HG03469 (cell line): ENCODE results near the gene PRSS57.
"Not testable (repeated sequence)": the region's sequence is repeated elsewhere in the genome, so short reads cannot be mapped to it uniquely, and the experiment has no call there.

Source experiments
- ATAC-seq: cut with Tn5 transposase; IDR thresholded peaks from one replicate; pipeline ENCODE4 v1.9.1; 2021; ENCODE audit warnings: mild to moderate bottlenecking, moderate library complexity, moderate number of reproducible peaks; ENCODE audit not compliant: unreplicated experiment

Gene PRSS57

GRCh38 chr19:676007-676338, 19.3 kb downstream of the PRSS57 start:
- ATAC-seq, result no peak

GRCh38 chr19:674282-675151, 20.7 kb downstream of the PRSS57 start:
- ATAC-seq, result no peak

GRCh38 chr19:670609-671075, 24.6 kb downstream of the PRSS57 start:
- no peak for ATAC-seq

- not testable (repeated sequence) for ATAC-seq
These were observed 26.4 kb downstream of the PRSS57 start for GRCh38 chr19:668675-669434.

- ATAC-seq, result not testable (repeated sequence)
These were observed 28.2 kb downstream of the PRSS57 start for GRCh38 chr19:666985-667573.

GRCh38 chr19:664913-665443, 30.3 kb downstream of the PRSS57 start:
- no peak for ATAC-seq

- no peak for ATAC-seq
These were observed 31.6 kb downstream of the PRSS57 start for GRCh38 chr19:663682-664117.

- ATAC-seq, result no peak
These were observed 32.1 kb downstream of the PRSS57 start, which contains the start of gene RNF126 for GRCh38 chr19:662962-663681. RNF126 (minus strand) TSS chr19:663214; CDS start chr19:663121, 93 bp downstream.

- ATAC-seq, result no peak
These were observed 32.9 kb downstream of the PRSS57 start for GRCh38 chr19:662207-662961.

GRCh38 chr19:661427-662196, 33.6 kb downstream of the PRSS57 start:
- ATAC-seq, result no peak

GRCh38 chr19:660793-661426, 34.3 kb downstream of the PRSS57 start:
- no peak for ATAC-seq

GRCh38 chr19:658916-659839, 36.1 kb downstream of the PRSS57 start:
- ATAC-seq, result no peak

- ATAC-seq, result no peak
These were observed 37.0 kb downstream of the PRSS57 start for GRCh38 chr19:658059-658839.

GRCh38 chr19:657611-658010, 37.6 kb downstream of the PRSS57 start:
- no peak for ATAC-seq

GRCh38 chr19:656751-657559, 38.3 kb downstream of the PRSS57 start:
- no peak for ATAC-seq

GRCh38 chr19:655691-656090, 39.6 kb downstream of the PRSS57 start:
- ATAC-seq, result no peak
